ENCODE results near the gene BCAS3.

Gene BCAS3

GRCh38 chr17:61280338-61280737 lies 602.7 kb downstream of the BCAS3 start:
- DNase-seq, result no peak

DNA sequence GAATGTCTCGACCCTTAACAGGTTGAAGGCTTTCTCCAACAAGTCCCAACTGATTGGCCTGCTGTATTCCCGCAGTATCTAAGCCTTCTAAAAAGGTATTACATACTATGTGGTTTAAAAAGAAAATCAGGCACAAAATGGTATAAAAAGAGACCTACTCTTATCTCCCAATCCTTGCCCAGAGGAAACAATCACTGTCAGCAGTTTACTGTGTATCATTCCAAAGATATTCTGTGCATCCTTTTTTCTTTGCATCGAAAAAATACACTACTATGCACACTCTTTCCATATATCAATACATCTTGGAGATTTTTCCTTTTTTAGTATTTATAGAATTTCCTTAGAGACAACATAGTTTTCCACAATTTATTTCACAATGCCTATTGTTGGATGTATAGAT lies 603.2 kb downstream of the BCAS3 start:
- no peak for DNase-seq

GRCh38 chr17:61282377-61282776 lies 604.7 kb downstream of the BCAS3 start:
- DNase-seq, result no peak

- no peak for DNase-seq
Observed at GRCh38 chr17:61283043-61283442, 605.4 kb downstream of the BCAS3 start.

- no peak for DNase-seq
Observed at GRCh38 chr17:61284174-61284573, 606.5 kb downstream of the BCAS3 start.

GRCh38 chr17:61284746-61285145 lies 607.1 kb downstream of the BCAS3 start:
- no peak for DNase-seq

DNA sequence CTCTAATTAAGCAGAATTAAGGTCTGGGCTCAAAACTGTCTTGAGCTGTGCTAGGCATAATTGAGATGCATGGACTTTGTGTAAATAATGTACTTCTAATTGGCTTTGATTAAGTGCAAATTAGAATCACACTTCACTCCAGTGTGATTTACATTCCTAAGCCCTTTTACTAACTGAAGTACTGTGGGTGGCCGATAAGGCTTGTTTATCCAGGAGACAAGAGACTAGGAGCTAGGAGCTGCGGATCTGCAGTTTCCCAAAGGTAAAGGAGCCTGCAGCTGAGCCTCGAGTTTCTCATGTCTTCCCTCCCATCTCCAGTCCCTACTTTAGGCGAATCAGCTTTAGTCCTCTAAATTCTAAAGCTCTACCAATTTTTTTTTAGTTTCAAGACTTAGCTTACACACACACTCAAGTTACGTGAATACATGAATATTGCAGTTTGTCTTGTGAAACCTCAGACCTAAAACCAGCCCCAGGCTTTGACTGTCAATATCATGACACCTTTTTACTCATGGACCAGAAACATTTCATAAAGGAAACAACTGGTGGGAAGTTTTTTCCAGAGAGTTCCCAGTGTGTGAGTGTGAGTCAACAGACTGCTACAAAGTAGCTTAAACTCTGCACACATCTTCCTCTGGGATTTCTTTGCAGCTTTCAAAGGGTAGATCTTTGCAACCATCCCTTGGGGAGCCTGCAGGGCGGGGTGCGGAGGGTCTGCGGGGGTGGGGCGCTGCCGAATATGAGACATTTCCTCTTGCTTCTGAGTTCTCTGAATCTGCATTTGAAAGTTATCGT lies 608.1 kb downstream of the BCAS3 start:
- no peak for DNase-seq

DNA sequence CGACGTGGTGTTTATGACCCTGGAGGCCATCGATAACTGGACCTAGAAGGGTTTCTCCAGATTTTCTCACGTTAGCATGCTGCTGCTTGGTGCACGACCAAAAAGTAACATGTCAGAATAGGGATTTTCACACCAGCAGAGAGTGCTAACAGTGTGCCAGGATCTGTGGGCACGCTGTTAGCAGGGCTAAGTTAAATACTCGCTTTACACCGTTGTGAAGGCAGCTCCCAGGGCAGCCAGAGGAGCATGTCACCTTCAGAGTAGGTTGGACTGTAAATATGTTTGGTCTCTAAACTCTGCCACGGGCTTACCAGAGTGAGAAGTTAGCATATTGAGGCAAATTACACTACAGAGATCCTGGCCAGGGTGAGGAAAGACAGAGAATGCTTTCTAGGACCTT lies 608.8 kb downstream of the BCAS3 start:
- DNase-seq, result no peak

- no peak for DNase-seq
Observed at GRCh38 chr17:61289408-61290385, 612.0 kb downstream of the BCAS3 start.

DNA sequence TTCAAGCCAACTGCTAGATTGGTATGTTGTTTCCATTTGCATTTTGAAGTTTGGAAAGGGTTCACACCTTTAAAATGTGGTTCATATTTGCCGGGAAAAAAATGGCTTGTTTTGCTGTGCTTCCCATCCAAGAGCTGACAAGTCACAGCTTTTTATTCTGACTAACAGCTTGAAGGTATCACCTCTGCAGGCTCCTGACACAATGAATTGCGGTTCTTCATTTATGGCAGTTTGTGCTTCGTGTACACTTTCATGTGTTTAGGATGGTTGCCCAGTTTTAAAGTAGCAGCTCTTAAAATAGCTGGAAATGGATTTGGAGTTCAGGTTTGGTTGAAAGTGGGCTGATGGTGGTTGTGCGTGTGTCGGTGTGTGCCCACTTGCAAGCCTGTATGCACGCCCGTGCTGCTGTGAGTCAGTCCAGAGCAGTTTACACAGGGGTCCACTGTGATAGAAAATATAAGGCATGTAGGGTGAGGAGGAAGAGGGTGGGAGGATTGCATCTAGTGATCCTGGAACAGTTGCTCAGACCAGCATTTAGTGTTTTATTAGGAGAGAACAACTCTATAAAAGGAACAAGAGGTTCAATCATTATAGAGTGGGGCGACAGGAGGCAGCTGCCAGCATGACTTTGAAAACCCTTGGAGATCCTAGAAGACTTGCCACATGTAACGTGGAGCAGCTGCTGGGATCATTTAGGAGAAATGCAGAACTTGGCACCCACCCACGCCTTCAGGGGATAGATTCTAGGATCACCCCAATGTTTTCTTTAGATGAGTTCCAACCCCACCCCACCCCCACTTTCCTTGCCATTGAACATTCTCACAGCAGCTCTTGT lies 614.0 kb downstream of the BCAS3 start:
- DNase-seq, result no peak

DNA sequence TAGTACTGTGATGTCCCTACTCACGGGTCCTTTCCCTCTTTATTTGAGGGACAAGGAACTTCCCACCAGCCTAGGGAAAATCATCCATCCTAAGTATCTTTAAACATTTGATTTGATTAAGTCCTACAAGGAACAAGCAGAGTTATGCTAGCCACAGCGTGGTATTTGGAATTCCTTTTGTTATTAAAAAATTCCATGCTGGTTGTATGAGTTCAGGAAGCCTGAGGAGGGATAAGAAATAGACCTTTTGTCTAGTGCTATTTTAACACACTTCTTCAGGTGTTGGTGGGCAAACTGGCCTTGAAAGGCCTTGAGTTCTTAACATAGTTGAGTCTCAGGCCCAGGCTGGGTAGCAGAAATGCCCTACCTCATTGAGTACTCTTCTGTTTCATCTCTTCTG lies 616.6 kb downstream of the BCAS3 start:
- DNase-seq, result no peak

DNA sequence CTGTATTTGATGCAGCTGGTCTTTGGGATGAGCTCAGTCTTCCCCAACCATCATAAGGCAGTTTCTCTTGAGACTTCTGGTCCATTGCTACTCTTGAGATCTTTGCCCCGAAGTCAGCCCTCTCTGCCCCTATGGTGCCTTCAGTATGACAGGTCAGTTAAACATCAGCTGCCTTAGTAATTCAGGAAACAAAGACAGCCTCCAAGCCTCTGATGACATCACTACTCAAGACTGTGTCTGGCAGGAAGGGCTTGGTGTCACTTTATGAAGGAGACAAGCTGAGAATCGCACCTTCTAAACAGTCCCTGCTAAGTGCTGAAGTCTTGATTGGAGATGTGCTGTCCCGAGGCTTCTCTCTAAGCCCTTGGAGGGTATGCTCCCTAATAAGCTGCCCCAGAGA lies 617.1 kb downstream of the BCAS3 start:
- no peak for DNase-seq

GRCh38 chr17:61296058-61296457 lies 618.4 kb downstream of the BCAS3 start:
- no peak for DNase-seq

DNA sequence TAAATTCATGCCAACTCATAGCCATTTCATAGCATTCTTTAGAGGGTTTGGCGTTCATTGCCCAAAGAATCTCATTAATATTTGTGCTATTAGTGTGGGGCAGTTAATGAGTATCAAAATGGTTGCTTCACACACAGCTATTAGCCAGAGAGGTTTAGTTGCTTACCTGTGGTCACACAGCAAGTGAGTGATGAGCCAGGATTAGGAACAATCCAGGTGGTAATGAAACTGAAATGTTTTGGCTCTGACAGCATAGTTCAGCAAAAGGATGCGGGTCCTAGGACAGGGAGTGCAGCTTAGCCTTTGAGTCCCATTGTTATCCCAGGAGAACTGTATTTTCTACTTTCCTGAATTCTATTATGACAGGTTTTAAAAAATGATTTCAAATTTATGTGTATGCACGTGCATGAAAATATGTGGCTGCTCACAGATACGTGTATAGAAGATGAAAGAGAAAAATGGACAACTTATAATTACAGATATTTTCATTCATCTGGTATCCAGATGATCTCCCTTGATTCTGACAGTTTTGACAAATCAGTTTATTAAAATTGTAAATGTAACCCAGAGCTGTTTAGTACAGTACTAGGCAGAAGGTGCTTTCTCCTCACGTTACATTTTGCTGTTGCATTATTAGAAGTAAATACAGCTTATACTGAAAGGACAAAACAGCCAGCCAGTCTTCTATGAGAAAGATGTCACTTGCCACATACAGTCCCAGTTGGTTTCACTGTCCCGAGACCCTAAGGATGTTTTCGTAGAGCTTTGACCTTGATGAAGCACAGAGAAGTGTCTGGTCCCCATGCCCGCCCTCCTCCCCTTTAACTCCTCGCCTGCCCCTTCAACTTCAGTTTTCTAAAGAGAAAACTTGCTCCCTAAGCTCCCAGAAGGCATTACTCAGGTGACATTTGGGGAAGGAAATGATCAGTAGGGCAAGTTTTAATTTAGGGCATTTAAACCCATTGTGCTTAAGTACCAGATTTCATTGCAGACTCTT lies 622.2 kb downstream of the BCAS3 start:
- DNase-seq, result no peak

DNA sequence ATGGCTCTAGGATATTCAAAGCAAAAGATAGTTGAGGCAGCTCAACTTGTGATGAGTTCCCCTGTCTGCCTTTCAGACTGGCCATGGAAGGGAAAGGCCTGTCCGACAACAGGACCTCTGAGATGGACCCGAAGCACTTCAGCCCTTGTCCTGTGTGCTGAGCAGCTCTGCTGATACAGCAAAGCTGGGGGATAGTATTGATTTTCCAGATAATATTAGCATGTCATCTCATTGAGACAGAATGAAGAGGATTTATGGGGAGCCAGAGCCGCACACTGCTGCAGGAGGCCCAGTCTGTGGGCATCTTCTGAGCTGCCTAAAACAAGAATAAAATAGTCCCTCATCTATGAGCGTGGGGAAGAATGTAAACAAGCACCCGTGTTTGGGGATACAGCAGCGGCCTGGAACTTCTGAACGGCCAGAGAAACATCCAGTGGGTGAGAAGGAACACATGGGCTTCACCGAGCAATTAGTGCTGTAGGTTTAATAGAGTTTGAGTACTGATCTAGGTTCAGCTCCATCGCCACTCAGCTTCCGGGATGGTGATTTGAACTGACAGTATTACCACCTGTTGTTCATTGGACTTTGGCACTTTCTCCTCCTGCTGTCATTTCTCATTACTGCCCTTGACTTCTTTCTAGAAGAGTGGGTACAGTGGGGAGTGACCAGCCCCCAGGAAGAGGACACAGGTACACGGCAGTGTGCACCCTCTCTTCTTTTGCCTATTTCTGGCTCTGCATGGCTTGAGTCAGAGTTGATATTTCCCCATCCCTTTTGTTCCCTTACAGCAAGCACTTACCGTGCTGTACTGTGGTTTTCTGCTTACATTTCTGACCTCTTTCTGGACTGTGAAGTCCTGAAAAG lies 625.5 kb downstream of the BCAS3 start:
- no peak for DNase-seq

GRCh38 chr17:61303817-61304096 lies 626.1 kb downstream of the BCAS3 start:
- no peak for DNase-seq

- no peak for DNase-seq
Observed at GRCh38 chr17:61305024-61305423, 627.4 kb downstream of the BCAS3 start.

DNA sequence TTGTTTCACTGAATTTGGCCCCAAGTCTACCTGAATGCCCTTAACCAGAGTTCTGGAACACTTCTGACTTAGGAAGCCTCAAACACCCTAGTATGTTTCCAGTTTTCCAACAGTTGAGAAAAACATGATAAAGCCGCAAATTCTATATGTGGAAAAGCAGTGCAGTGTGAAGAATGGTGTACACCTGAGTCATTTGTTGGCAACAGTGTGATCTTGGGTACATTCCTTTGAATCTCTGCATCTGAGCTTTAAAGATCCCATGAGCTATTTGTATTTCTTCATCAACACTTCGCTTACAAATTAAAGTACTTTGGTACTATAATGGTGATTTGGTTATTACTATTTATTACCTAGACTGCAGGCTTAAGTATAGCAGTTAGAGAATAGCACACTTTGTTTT lies 628.4 kb downstream of the BCAS3 start:
- no peak for DNase-seq

DNA sequence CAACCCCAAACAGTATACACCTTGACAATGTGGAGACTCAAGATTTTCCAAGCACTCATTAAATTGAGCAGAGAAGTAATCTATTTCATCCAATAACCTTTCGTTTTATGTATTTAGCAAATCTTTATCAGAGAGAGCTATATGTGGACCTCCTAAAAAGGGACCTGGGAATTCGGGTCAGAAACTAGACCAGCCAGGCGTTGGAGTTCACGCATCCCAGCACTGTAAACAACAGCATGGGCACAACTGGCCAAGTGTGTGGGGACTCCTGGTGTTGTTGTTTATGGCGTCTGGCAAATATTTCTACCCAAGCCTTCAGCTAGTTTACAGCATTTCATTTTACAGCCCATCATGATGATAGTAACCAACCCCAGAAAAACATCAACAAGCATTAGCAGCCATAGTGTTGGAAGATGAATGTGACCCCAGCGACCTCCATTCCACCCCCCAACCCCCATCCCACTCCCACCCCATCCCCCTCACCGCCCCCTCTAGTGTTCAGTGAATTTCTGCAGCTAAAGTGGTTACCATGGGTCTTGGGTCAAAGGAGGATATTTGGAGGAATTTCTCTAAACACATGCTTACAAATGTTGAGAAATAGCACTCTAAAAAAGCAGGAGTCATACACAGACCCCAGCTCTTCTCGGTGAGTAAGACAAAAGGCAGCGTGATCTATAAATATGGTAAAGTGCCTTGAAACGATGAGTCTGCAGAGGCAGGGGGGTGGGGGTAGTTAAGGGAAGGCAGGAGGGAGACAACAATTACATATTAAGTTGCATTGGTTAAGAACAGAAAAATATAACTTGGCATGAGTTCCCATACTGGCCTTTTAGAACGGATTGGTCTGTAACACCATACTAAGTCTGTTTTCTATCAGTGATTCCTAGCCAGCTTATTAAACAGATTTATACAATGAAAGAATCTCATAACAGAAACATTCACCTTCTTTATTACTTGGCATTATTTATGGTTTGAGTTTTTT lies 630.5 kb downstream of the BCAS3 start:
- no peak for DNase-seq
